ENCODE data around the gene PRIMA1. TPM values are rescaled to one million over a fixed set of nuclear protein-coding genes. Genes with fewer than 3 reads are reported as not detected.

Gene PRIMA1
- total and polyA plus RNA-seq, 9 of the 15 experiments (the other 6 are each of a cell fraction or from before 2014, with no cell fraction given), result not detected

DNA sequence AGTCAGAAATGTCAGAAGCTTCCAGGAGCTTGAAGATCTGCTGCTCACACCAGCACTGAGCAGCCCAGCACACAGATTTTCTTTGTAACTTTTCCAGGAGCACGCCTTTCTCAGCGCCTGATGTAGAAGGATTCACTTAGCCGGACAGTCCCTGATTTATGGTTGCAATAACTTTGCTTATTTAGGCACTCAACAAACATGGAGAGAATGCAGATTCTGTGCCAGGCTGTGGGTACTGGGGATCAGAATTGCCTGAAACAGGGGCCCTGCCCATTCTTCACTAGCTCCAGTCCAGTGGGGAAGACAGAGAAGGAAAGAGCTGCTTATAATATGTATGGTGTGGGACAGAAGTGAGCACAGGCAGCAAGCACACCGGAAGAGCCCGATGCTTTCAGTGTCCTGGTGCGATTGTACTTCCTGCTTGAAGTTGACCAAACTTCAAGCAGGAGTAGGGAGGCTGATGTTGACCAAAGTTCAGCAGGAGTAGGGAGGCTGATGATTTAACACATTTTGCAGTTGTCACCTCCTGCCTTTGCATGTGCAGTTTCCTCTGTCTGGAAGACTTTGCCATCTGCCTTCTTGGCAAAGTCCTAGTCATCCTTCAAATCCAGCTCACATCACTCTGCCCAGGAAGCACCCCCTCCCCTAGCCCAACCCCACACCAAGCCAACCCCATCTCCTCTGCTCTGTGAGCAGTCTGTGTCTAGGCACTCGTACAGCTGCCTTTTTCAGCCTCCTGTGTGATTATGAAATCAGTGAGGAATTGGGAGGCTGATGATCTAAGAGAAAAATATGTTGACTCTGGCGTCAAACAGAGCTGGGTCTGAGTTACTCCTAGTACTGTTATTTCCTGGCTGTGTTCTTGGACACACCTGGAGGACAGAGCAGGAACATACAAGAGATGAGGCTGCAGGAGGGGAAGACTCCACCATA is 12.0 kb upstream of the PRIMA1 start:
- TF ChIP-seq ZNF184 (CRISPR knock-in tag; IDR thresholded peaks at IDR 0.05), result no peak
- no peak for TF ChIP-seq CREB5 (CRISPR knock-in tag; IDR thresholded peaks at IDR 0.05)
- no peak for TF ChIP-seq NCOA1 (IDR thresholded peaks at IDR 0.05; ENCODE audit: low read depth)
- TF ChIP-seq PRDM10 (IDR thresholded peaks at IDR 0.05; ENCODE audit: partially characterized antibody), result no peak
- TF ChIP-seq HNRNPLL (IDR thresholded peaks at IDR 0.05; ENCODE audit: low read depth, low read length, poor library complexity, severe bottlenecking), result no peak
- TF ChIP-seq, protein P1, sequence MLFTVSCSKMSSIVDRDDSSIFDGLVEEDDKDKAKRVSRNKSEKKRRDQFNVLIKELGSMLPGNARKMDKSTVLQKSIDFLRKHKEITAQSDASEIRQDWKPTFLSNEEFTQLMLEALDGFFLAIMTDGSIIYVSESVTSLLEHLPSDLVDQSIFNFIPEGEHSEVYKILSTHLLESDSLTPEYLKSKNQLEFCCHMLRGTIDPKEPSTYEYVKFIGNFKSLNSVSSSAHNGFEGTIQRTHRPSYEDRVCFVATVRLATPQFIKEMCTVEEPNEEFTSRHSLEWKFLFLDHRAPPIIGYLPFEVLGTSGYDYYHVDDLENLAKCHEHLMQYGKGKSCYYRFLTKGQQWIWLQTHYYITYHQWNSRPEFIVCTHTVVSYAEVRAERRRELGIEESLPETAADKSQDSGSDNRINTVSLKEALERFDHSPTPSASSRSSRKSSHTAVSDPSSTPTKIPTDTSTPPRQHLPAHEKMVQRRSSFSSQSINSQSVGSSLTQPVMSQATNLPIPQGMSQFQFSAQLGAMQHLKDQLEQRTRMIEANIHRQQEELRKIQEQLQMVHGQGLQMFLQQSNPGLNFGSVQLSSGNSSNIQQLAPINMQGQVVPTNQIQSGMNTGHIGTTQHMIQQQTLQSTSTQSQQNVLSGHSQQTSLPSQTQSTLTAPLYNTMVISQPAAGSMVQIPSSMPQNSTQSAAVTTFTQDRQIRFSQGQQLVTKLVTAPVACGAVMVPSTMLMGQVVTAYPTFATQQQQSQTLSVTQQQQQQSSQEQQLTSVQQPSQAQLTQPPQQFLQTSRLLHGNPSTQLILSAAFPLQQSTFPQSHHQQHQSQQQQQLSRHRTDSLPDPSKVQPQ (CRISPR knock-in tag; IDR thresholded peaks at IDR 0.05; ENCODE audit: borderline replicate concordance), result no peak
- no peak for TF ChIP-seq CXXC5 (CRISPR knock-in tag; IDR thresholded peaks at IDR 0.05)
- ChIA-PET CTCF (ENCODE audit: low intra/inter-chr PET ratio) (no interaction called here), POLR2A (no interaction called here)
- Histone ChIP-seq H3K27me3 (ENCODE audit: control insufficient read depth in 2 of 2, insufficient read depth in 2 of 2, low read length in 2 of 2) (no peaks in the 10 kb centered on the region), H2AFZ (ENCODE audit: low read depth, low read length) (no peak overlapping the region), H3K9me1 (ENCODE audit: control insufficient read depth, insufficient read depth, low read length) (no peaks in the 10 kb centered on the region), H3K4me3 (no peak overlapping the region), H3K4me2 (ENCODE audit: insufficient read depth, low read length) (no peak overlapping the region), H3K9ac (ENCODE audit: insufficient read depth in 1 of 2, low read depth in 2 of 2, low read length in 2 of 2) (no peak overlapping the region), H3K9me3 (replicated peaks; ENCODE audit: control insufficient read depth, insufficient read depth, low read depth, low read length) (no peaks in the 10 kb centered on the region), H3K27ac (ENCODE audit: extremely low read depth, low read depth, low read length) (no peak overlapping the region), H3K4me1 (replicated peaks in 1 of 2; ENCODE audit: control insufficient read depth in 2 of 2, insufficient read depth in 2 of 2, low read length in 2 of 2) (no peaks in the 10 kb centered on the region), H3K79me2 (ENCODE audit: control insufficient read depth, insufficient read depth, low read length) (no peaks in the 10 kb centered on the region), H4K20me1 (replicated peaks; ENCODE audit: control insufficient read depth, insufficient read depth, low read length) (no peaks in the 10 kb centered on the region), H3K36me3 (ENCODE audit: control insufficient read depth, insufficient read depth, low read length) (no peaks in the 10 kb centered on the region)
- ATAC-seq (no peak), DNase-seq (ENCODE audit: extremely low read depth in 1 of 4, low spot score in 3 of 4) (no peak), FAIRE-seq (no peak)
- 0% methylated on average over 8 of the region's 8 CpGs for WGBS (ENCODE audit: insufficient coverage, low coverage, missing lambda C conversion rate)
- intact Hi-C loops (cut with micrococcal nuclease), result no loop called here
- BruUV-seq (replicated peaks), result no TSS peak
- in situ Hi-C loops (cut with MboI), result no loop called here
